Common myeloid progenitor, CD34-positive (primary cell): ENCODE data around the gene TBC1D5.
A peak's percentile ranks its signal among the peaks of the same experiment; 100 is the strongest.

ENCODE experiments used
- CTCF ChIA-PET: fragments of 350-600 bp; sonication (Branson Sonifier 250); formaldehyde crosslinking; loops from one replicate; lab custom pipeline; 2021; ENCODE audit warnings: antibody characterized with exemption; lab: Charles Lee
- POLR2A ChIA-PET: fragments of 350-600 bp; sonication (Branson Sonifier 250); formaldehyde crosslinking; loops from one replicate; lab custom pipeline; 2021; ENCODE audit warnings: antibody characterized with exemption; lab: Charles Lee
- DNase-seq, 3 donors: peaks; one replicate each; pipeline versions ENCODE4 v3.0.0 to v3.0.0-alpha.2; 2013
- H3K27ac ChIP-seq, 2 experiments: 1 replicate in 1 of 2; 2 replicates in 1 of 2; pipeline ENCODE4 v1.7.0; 2013; ENCODE audit warnings: inconsistent platforms in 2 of 2, low read length in 2 of 2, mild to moderate bottlenecking in 2 of 2, low read depth in 1 of 2, moderate library complexity in 1 of 2; ENCODE audit not compliant: severe bottlenecking in 2 of 2, insufficient read depth in 1 of 2, poor library complexity in 1 of 2
- H3K27me3 ChIP-seq, 5 experiments: replicated peaks in 2 of 5; 1 replicate in 3 of 5; 2 replicates in 2 of 5; pipeline versions ENCODE4 v1.6.1 to v1.7.0; 2013; ENCODE audit warnings: low read length in 4 of 5, mild to moderate bottlenecking in 2 of 5, moderate library complexity in 2 of 5, inconsistent platforms in 1 of 5; ENCODE audit not compliant: insufficient read depth in 5 of 5, control insufficient read depth in 4 of 5
- H3K36me3 ChIP-seq, 4 experiments: 1 replicate in 2 of 4; 2 replicates in 2 of 4; pipeline versions ENCODE4 v1.6.1 to v1.7.0; 2013; ENCODE audit warnings: low read length in 3 of 4, control low read depth in 1 of 4, mild to moderate bottlenecking in 1 of 4; ENCODE audit not compliant: control insufficient read depth in 4 of 4, insufficient read depth in 4 of 4
- H3K4me1 ChIP-seq, 4 experiments: 1 replicate in 3 of 4; 2 replicates in 1 of 4; pipeline versions ENCODE4 v1.6.1 to v1.7.1; 2013; ENCODE audit warnings: low read length in 3 of 4, mild to moderate bottlenecking in 3 of 4, control low read depth in 1 of 4, inconsistent platforms in 1 of 4, moderate library complexity in 1 of 4; ENCODE audit not compliant: control insufficient read depth in 4 of 4, insufficient read depth in 4 of 4; ENCODE audit errors: control extremely low read depth in 1 of 4
- H3K4me3 ChIP-seq, 7 experiments: 1 replicate in 4 of 7; 2 replicates in 3 of 7; pipeline versions ENCODE4 v1.5.1 to v1.7.0; 2013; ENCODE audit warnings: mild to moderate bottlenecking in 7 of 7, low read length in 6 of 7, moderate library complexity in 6 of 7, inconsistent platforms in 2 of 7, low read depth in 2 of 7, control low read depth in 1 of 7; ENCODE audit not compliant: insufficient read depth in 4 of 7, control insufficient read depth in 1 of 7; ENCODE audit errors: extremely low read depth in 1 of 7
- H3K9me3 ChIP-seq, 5 experiments: 1 replicate in 4 of 5; 2 replicates in 1 of 5; pipeline versions ENCODE4 v1.6.1 to v1.7.1; 2013; ENCODE audit warnings: low read length in 4 of 5, mild to moderate bottlenecking in 2 of 5, inconsistent platforms in 1 of 5, low read depth in 1 of 5, moderate library complexity in 1 of 5; ENCODE audit not compliant: control insufficient read depth in 4 of 5, insufficient read depth in 2 of 5; ENCODE audit errors: control extremely low read depth in 1 of 5
- WGBS: methylation state at CpG from one replicate; pipeline ENCODE4 v1.1.5; 2013; ENCODE audit not compliant: insufficient coverage; 5-methylcytosine and 5-hydroxymethylcytosine counted together

TBC1D5 gene

GRCh38 chr3:17360991-17361390 is 381.4 kb downstream of the TBC1D5 start:
- no peak for DNase-seq
- Histone ChIP-seq H3K4me3 (no peak overlapping the region), H3K36me3 (peaks cover 0 to 4% (median 1%) of the 10 kb centered on the region in 4 experiments), H3K4me1 (no peaks in the 10 kb centered on the region), H3K27me3 (no peaks in the 10 kb centered on the region), H3K9me3 (no peaks in the 10 kb centered on the region), H3K27ac (no peak overlapping the region)
- ChIA-PET POLR2A (no interaction called here), CTCF (no interaction called here)
- WGBS: no CpG with 5 or more reads among the region's 3 CpGs

DNA sequence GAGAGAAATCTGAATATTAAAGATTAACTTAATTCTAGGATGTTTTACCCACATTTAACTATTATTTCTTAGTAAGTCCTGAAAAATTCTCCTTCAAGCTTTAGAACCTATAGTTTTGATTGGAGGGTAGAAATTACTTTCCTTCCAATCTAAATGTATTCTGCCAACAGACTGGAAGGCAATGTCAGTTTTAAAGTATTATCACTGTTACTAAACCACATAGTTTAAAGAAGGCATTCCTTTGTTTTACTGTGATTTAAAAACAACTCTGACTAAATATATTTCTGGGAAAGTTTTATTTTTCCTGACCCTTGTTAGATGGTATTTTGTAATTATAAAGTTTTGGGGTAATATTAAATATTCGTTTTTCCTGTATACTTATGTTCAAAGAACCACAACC is 382.5 kb downstream of the TBC1D5 start:
- H3K9me3 ChIP-seq: no peaks in the 10 kb centered on the region
- ChIA-PET CTCF (no interaction called here), POLR2A (no interaction called here)
- no peaks in the 10 kb centered on the region for H3K27me3 ChIP-seq
- H3K4me3 ChIP-seq: no peak overlapping the region
- no peaks in the 10 kb centered on the region for H3K4me1 ChIP-seq
- no peak overlapping the region for H3K27ac ChIP-seq
- no peak for DNase-seq
- no CpG with 5 or more reads among the region's 1 CpG for WGBS
- peaks cover 0 to 4% (median 1%) of the 10 kb centered on the region in 4 experiments for H3K36me3 ChIP-seq

DNA sequence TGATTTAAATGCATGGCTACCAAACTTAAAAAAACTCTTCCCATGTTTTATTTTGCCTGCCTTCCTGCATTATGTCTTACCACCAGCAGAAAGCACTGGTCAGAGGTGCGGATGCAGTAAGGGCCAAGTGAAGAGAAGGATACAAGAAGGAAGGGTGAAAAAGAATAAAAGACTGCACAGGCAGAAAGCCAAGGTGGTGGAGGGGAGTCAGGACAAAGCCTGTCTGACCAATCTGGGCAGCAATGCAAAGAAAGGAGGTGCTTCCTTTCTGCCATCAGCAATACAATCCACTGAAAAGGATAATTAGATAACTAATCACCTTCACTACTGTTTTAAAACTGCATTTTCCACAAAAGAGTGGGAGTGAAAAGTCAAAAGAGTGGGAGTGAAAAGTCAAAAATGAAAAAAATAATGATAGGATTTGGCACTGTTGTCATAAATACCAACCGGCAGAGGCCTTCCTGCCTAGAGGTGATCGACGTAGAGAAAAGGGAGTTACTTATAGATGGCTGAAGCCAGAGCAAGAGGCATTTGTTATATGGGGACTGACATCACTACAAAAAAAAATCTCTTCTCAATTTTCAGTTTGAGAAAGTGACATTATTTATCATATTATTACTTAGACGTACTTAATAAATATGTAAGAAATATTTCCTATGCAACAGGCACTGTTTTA is 385.3 kb downstream of the TBC1D5 start:
- no peaks in the 10 kb centered on the region for H3K9me3 ChIP-seq
- no peak overlapping the region for H3K27ac ChIP-seq
- H3K36me3 ChIP-seq: peaks cover 0 to 2% (median 0%) of the 10 kb centered on the region in 4 experiments
- no peak overlapping the region for H3K4me3 ChIP-seq
- H3K4me1 ChIP-seq: no peaks in the 10 kb centered on the region
- ChIA-PET CTCF (interaction anchor here (1.5 kb wide), 1 partner anchor 40 kb away, joined by 4 read pairs; no protein-coding TSS in a partner anchor), POLR2A (no interaction called here)
- H3K27me3 ChIP-seq: no peaks in the 10 kb centered on the region
- WGBS: no CpG with 5 or more reads among the region's 5 CpGs
- no peak for DNase-seq

DNA sequence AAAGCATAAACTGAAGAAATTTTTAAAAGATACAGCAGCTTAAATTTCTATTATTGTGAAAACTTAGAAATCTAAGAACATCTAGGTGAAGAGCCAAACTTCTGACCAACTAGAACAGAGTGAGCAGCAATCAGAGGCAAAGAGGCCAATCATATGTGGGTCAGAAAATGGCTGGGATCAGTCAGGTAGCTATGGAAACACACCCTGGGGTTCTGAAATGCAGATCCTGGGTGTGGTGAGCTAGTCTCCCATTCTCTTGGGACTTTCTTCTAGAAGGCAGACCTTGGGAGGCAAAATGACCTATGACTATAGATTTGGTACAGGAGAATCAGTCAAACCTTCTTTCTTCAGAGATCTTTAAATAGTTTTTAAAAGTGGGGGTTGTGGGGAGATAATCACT is 385.8 kb downstream of the TBC1D5 start:
- CTCF ChIA-PET: interaction anchor here (1.1 to 1.5 kb wide), 2 partner anchors 17 to 41 kb away, joined by 4 read pairs; no protein-coding TSS in a partner anchor
- Histone ChIP-seq H3K27me3 (no peaks in the 10 kb centered on the region), H3K9me3 (no peaks in the 10 kb centered on the region), H3K27ac (no peak overlapping the region), H3K4me1 (no peaks in the 10 kb centered on the region), H3K4me3 (no peak overlapping the region), H3K36me3 (peaks cover 0 to 2% (median 0%) of the 10 kb centered on the region in 4 experiments)
- no peak for DNase-seq
- POLR2A ChIA-PET: no interaction called here

- no peaks in the 10 kb centered on the region for H3K4me1 ChIP-seq
- no peaks in the 10 kb centered on the region for H3K9me3 ChIP-seq
- no peaks in the 10 kb centered on the region for H3K27me3 ChIP-seq
- no peak overlapping the region for H3K4me3 ChIP-seq
- peaks cover 0 to 2% (median 0%) of the 10 kb centered on the region in 4 experiments for H3K36me3 ChIP-seq
- CTCF ChIA-PET: interaction anchor here (1.1 to 1.5 kb wide), 2 partner anchors 16 to 42 kb away, joined by 4 read pairs; no protein-coding TSS in a partner anchor
- WGBS: no CpG with 5 or more reads among the region's 1 CpG
- DNase-seq: peak in 1 of 3 donors; percentile 26
- H3K27ac ChIP-seq: no peak overlapping the region
- POLR2A ChIA-PET: no interaction called here
Observed at GRCh38 chr3:17355591-17355990, 386.8 kb downstream of the TBC1D5 start.

- ChIA-PET POLR2A (no interaction called here), CTCF (interaction anchor here (1.0 kb wide), 1 partner anchor 24 kb away, joined by 3 read pairs; no protein-coding TSS in a partner anchor)
- WGBS: 93% methylated on average over 2 of the region's 3 CpGs
- DNase-seq: no peak
- H3K9me3 ChIP-seq: no peaks in the 10 kb centered on the region
- peaks cover 0 to 6% (median 0%) of the 10 kb centered on the region in 4 experiments for H3K36me3 ChIP-seq
- H3K4me3 ChIP-seq: no peak overlapping the region
- no peak overlapping the region for H3K27ac ChIP-seq
- H3K4me1 ChIP-seq: no peaks in the 10 kb centered on the region
- no peaks in the 10 kb centered on the region for H3K27me3 ChIP-seq
Observed at GRCh38 chr3:17354341-17354740, 388.1 kb downstream of the TBC1D5 start.

DNA sequence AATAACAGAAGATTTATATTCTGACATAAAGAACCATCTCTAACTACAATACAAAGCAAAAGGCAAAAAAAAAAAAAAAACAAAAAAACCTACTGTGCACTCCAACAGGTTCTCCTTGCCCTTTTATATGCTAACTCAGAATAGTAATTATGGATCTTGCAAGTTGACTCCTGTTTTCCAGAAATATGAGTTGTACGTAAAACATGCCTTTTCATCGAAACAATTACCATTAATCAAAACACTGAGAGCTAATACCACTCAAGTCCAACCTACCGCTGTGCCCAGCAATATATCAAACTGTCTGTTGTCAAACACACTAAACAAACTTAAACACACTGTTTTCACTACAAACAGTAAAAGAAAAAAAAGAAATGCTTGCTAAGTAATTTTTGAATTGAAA is 389.8 kb downstream of the TBC1D5 start:
- no CpG with 5 or more reads among the region's 3 CpGs for WGBS
- POLR2A ChIA-PET: no interaction called here

More for the DNA sequence above, 389.8 kb downstream of the TBC1D5 start:
- H3K9me3 ChIP-seq: no peaks in the 10 kb centered on the region
- CTCF ChIA-PET: no interaction called here
- H3K36me3 ChIP-seq: peaks cover 0 to 4% (median 1%) of the 10 kb centered on the region in 4 experiments
- no peak for DNase-seq
- no peak overlapping the region for H3K4me3 ChIP-seq
- H3K27me3 ChIP-seq: no peaks in the 10 kb centered on the region
- no peaks in the 10 kb centered on the region for H3K4me1 ChIP-seq
- H3K27ac ChIP-seq: no peak overlapping the region
